Fibroblast of pulmonary artery (primary cell): ENCODE results near the gene ATP10D.
A peak's percentile ranks its signal among the peaks of the same experiment; 100 is the strongest.

Source experiments
- DNase-seq: peaks from one replicate; pipeline ENCODE4 v3.0.0-alpha.2; 2010; ENCODE audit warnings: low read depth
- H3K4me3 ChIP-seq: replicated peaks from 2 replicates; pipeline ENCODE4 v1.5.1; 2011; ENCODE audit warnings: low read depth, mild to moderate bottlenecking, control low read depth, low read length, moderate library complexity
- TF ChIP-seq, protein P1 (sequence below): IDR thresholded peaks from 2 replicates; pipeline ENCODE4 v1.5.1; 2011; ENCODE audit warnings: mild to moderate bottlenecking, control low read depth, low read length, inconsistent platforms; ENCODE audit errors: missing control alignments

Gene ATP10D

GRCh38 chr4:47465004-47465403 lies 20.1 kb upstream of the ATP10D start:
- TF ChIP-seq, protein P1, sequence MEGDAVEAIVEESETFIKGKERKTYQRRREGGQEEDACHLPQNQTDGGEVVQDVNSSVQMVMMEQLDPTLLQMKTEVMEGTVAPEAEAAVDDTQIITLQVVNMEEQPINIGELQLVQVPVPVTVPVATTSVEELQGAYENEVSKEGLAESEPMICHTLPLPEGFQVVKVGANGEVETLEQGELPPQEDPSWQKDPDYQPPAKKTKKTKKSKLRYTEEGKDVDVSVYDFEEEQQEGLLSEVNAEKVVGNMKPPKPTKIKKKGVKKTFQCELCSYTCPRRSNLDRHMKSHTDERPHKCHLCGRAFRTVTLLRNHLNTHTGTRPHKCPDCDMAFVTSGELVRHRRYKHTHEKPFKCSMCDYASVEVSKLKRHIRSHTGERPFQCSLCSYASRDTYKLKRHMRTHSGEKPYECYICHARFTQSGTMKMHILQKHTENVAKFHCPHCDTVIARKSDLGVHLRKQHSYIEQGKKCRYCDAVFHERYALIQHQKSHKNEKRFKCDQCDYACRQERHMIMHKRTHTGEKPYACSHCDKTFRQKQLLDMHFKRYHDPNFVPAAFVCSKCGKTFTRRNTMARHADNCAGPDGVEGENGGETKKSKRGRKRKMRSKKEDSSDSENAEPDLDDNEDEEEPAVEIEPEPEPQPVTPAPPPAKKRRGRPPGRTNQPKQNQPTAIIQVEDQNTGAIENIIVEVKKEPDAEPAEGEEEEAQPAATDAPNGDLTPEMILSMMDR, result no peak
- H3K4me3 ChIP-seq, result no peak overlapping the region
- peak; percentile 24 for DNase-seq

DNA sequence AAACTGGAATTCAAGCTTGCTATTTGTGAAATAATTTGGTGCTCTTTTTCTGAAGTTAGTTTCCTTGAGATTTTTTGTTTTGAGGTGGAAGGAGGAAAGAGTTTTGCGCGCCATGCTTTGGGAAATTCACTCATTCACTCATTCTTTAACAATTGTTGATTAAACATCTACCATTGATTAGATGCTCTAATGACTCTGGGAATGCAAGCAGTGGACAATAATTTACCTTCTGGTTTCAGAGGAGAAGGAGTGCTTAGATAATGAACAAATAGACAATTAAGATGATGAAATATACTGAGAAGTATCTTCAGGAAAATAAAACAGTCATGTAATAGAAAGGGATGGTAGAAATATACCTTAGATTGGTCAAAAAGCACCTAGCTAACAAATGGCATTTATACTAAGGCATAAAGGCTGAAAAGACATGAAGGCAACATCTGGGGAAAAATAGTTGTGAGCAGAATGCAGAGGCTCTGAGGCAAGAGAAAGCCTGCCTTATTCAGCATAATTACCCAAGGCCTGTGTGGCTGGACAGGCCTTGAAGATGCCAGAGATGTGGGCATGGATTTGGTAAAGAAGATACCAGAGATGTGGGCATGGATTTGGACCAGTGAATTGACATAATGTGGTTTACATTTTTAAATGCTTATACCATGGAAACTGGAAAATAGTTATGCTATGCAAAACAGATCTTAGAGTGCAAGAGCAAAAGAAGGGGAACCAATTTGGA lies 18.9 kb upstream of the ATP10D start:
- TF ChIP-seq, protein P1, result no peak
- DNase-seq, result no peak
- no peak overlapping the region for H3K4me3 ChIP-seq

GRCh38 chr4:47468706-47469365 lies 16.2 kb upstream of the ATP10D start:
- TF ChIP-seq, protein P1, result no peak
- DNase-seq, result peak; percentile 58

GRCh38 chr4:47469951-47470350 lies 15.1 kb upstream of the ATP10D start:
- DNase-seq, result peak; percentile 36
- H3K4me3 ChIP-seq, result no peak overlapping the region
- TF ChIP-seq, protein P1, result no peak

More at GRCh38 chr4:47468706-47469365, 16.2 kb upstream of the ATP10D start:
- no peak overlapping the region for H3K4me3 ChIP-seq

DNA sequence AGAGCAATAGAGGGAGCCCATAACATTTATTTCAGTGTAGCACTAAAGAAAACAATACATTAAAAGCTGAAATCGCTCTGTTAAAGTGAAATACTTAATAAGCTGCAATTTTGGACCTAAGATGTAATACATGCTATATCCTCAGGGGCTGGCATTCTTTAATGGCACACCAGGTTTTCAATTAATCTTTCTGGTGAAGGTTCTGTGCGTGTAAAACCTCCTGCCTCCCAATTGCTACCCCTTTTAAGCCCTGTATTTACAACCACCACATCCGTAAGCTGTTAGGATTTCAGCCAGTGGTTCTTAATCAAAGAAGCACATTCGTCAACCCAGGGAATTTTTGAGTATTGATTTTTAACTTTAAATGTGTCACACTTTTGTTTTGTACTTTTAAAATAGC lies 14.0 kb upstream of the ATP10D start:
- no peak for DNase-seq
- TF ChIP-seq, protein P1, result no peak
- H3K4me3 ChIP-seq, result no peak overlapping the region

DNA sequence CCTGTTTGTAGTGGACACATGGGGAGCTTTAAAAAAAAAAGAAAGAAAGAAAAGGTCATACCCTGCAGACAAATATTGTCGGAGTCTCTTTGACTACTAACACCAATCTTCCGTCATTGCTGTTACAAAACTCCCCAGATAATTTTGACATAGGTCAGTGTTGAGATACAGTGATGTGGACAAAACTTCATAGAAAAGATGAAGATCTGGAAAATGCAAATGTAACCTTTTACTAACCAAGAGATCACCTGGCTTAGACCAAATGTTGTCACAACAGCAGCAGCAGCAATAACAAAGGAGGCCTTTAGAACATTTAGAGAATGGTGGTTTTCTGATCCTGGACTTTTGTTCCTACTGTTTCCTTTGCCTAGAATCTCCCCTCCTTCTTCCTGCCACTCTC lies 13.5 kb upstream of the ATP10D start:
- DNase-seq, result no peak
- TF ChIP-seq, protein P1, result no peak
- H3K4me3 ChIP-seq, result no peak overlapping the region
